ENCODE data around the gene FOXD1.
"Not testable (repeated sequence)": the region's sequence is repeated elsewhere in the genome, so short reads cannot be mapped to it uniquely, and the experiment has no call there.

The FOXD1 gene

DNA sequence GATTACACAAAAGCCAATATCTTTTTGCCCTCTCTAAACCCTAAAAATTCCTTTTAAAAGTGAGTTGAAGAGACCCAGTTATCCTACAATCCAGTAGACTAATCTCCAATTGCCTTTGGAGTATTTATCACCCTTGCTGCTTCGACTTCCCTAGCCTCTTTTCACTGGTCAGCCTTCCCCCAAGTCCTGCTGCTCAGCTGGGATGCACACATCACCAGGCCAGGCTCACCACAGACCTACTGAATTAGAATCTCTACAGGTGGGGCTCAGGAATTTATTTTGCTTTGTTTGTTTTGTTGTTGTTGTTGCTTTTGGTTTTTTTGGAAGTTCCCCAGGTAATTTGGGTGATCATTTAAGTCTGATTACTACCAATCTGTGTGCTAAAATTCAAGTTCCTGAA, 11.6 kb upstream of the FOXD1 start:
- no peak for DNase-seq

- DNase-seq, result no peak
Measured at GRCh38 chr5:73459366-73459765, 10.8 kb upstream of the FOXD1 start.

GRCh38 chr5:73456462-73456861, 7.9 kb upstream of the FOXD1 start:
- DNase-seq, result not testable (repeated sequence)

DNA sequence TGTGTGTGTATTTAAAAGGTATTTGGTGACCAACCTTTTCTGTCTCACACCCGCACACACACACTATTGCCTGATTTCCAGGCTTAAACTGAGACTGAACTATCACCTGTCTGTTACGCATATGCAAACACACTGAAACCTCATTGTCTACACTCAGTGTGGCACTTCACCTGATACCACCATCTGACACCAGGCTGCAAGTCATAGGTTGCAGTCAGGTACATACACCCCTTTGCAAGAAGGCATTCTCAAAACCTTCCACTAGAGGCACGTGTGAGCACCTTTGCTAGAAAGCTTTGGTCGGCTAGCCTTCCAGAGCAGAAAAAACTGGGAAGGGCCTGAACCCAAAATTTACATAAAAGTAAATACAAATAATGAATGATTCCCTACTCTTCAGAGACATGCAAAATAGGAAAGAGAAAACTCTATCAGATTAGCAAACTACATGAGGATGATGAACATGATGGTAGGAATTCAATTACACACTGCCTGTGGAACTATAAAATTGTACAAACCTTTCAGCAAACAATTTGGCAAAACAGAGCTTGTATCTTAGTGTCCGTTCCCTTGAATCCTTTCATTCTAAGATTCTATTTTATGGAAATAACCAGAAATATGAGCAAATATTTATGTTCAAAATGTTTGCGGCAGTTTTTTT, 5.9 kb upstream of the FOXD1 start:
- peak; percentile 70 for DNase-seq

DNA sequence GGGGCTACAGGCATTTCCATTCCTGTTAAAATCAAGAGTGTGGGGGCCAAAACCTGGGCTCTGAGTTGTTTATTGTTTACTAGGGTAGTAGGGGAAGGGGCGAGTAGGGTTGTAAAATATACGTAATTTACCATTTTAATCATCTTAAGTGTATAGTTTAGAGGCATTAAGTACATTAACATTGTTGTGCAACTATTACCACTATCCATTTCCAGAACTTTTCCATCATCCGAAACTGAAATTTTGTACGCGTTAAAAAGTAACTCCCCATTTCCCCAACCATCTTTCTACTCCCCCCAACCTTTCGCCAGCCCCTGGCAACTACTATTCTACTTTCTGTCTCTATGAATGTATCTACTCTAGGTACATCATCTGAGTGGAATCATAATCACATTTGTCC, 3.6 kb upstream of the FOXD1 start:
- DNase-seq, result no peak

- peak; percentile 62 for DNase-seq
Measured at GRCh38 chr5:73451224-73452130, 2.9 kb upstream of the FOXD1 start.

GRCh38 chr5:73450672-73451223, 2.2 kb upstream of the FOXD1 start:
- DNase-seq, result no peak

DNA sequence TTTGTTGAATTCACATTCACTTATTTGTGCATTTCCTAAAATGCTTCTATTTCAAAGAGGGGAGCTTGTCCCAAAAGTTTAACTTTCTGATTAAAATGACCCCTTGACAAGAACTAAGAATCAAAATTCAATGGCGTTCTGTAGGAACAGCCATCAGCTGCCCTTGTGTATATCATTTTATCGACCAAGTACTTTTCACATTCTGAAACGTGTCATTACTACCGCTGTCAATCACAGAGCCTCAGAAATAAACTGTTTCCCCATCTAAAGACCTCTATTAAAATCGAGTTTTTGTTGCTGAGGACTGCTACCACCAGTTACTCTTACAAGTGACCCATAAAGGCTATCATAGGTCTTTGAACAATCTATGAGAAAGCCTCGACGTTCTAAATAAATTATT, 1.6 kb upstream of the FOXD1 start:
- DNase-seq, result no peak

DNA sequence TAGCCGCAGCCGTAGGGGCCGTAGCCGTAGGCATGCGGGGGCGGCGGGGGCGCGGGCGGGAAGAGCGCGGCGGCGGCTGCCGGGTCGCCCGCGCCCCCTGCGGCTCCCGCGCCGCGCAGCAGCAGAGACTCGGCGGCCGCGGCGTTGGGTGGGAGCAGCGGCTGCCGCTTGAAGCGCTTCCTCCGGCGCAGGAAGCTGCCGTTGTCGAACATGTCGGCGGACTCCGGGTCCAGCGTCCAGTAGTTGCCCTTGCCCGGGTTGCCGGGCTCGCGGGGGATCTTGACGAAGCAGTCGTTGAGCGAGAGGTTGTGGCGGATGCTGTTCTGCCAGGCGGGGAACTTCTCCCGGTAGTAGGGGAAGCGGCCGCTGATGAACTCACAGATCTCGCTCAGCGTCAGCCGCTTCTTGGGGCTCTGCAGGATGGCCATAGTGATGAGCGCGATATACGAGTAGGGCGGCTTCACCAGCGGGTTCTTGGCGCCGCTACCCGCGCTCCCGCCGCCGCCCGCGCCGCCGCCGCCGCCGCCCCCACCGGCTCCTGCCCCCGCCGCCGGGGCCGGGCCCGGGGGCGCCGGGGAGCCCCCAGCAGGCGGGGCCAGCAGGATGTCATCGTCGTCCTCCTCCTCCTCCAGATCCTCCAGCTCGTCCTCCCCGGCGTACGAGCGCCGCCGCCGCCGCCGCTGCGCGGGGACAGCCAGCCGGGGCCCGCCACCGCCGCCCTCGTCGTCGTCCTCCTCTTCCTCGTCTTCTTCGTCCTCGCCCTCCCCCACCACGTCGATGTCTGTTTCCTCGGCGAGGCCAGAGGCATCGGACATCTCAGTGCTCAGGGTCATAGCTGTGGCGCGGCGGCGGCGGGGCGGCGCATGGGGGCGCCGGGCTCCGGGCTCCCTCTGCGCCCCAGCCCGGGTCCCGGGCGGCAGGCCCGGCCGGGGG, 781 bp downstream of the FOXD1 start:
- peak; percentile 62 for DNase-seq

GRCh38 chr5:73446631-73447529, 1.7 kb downstream of the FOXD1 start:
- no peak for DNase-seq

DNA sequence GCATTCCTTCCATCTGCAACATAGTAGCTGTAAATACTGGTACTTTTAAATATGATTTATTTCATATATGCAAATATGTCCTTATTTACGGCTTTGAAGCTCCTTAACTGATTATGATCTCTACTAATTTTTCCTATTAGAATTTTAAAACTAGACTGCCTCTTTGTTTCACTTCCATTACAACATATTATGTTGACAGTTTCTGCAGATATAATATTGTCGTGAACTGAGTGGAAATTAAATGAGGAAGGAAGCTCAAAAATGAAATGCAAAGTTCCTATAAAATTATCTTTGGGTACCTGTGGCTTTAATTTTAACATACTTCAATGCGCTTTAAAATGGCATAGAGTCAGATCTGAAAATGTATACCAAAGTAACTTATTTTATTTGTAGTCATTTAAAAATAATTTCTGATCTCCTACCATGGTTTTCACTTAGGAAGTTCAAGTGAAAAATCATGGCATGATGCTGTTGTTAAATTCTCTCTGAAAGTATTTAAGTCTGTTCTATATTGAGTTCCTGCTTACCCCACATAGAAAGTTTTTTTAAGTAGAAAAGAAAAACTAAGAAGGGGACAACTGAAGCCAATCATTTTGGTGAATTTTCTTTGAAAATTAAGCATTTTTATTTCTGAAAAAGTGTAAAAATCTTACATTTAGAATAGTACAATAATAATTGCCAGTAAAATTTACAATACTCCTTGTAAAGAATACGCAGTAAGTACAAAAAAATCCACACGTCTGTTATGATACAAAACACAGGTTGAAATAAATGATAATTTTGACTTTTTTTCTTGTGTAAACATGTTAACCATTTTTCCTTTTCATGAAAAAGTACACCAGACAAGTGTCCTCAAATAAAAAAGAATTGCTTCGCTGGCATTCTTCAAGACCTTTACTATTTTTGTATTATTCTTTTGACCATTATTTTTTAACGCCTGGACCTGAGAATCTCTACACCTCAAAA, 2.6 kb downstream of the FOXD1 start:
- no peak for DNase-seq

GRCh38 chr5:73444499-73445438, 3.8 kb downstream of the FOXD1 start:
- DNase-seq, result no peak

DNA sequence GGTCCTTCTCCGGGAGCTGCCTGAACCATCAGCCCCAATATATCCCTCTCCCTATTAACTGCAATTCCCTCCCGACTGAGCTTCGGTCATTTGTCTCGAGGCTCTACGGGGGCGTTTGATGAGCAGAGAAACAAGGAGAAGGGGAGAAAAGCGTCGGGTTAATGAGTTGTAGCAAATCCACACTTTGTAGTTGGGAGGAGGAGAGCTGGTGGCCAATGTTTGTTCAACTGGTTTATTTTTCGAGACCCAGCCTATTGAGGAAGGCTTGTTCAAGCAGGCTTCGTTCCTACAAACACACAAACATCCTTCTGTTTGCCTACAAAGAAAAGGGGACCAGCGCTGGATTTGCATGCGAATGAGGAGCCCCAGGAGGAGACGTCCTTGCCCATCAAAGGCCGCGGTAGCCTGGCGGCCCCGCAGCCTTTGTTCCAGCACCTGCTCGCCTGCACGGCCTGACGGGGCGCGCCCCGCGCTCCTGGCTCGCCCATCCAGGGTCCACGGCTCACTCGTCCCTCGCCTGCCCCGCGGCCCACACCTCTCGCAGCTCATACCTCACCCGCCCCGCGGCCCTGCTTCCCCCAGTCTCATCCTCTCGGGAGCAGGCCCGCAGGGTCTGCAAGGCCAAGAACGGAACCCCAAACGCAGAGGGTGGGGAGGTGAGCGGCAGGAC, 4.6 kb downstream of the FOXD1 start:
- no peak for DNase-seq

DNA sequence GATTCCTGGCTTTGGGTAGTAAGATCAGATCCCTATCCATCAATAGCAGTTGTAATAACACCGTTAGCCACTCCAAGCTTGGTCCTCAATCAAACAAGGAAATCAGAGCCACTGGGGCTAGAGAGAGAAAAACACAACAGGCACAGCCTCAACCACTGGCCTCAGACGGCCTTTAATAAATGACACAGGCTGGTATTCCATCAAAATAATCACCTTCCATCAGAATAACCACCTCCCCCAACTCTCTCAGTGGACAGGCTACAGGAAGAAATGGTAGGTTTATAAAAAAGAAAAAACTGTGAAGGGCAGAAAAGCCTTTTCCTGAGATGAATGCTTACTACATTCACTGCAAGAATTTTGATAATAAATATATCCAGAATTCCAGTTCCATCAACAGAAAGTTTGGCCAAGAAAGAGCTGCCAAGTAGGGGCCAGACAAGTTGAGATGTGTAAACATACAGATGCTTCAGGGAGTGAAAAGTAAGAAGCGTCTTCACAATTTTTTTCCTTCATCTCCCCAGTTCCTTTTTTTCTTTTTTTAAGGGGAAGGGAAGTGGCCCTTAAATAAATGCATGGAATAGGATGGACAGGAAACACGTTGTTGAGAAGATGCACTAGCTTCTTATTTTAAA, 5.5 kb downstream of the FOXD1 start:
- no peak for DNase-seq

DNA sequence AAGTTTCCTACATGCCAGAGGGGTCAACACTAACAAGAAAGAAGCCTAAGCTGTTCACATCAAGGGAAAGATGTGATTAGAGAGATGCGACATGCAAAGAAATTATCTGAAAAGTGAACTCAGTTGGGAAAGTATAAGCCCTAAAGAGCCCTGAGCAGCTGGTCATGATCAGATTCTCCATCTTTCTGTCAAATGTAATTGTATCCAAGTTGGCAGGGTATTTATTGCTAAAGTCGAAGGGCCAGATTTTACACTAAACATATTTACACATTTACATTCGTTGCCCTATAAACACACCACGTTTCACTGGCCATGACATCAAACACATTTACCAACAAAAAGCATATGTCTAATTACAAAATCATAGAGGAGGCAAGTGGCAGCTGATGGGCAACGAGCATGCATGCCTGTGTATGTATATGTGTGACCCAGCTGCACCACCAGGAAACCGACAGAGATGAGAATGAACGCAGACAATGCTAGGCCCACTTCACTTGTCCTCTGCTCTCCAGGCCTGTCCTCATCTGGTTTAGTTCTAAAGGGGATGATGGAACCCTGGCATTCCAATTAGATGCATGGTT, 6.3 kb downstream of the FOXD1 start:
- DNase-seq, result no peak

DNA sequence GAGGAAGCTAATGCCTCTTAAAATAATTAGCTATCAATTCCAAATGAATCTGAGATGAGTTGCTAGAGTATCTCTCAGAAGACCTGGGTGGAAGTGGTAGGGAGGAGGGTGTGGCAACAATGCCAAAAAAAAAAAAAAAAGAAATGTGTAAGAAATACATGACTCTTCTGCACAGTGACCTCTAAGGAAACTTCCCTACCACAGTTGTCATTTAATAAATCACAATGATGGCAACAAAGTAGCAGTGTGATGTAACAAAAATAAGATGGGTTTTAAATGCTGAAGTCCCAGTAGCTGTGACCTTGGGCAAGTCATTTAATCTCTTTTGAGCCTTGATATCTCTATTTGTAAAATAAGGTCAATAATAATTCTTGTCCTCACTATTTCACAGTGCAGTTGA, 7.2 kb downstream of the FOXD1 start:
- DNase-seq, result no peak

- no peak for DNase-seq
Measured at GRCh38 chr5:73440262-73440661, 8.3 kb downstream of the FOXD1 start.
